Uterus (tissue), 2 donors: Measurements from ENCODE around the gene UBQLN1.

ENCODE experiments used
- CTCF ChIP-seq, 4 experiments: fragments of 200-600 bp in 2 of 4; fragments of 450-650 bp in 2 of 4; sonication (generic) in 2 of 4; IDR thresholded peaks; one replicate each; pipeline ENCODE4 v1.5.1; 2016 to 2019; ENCODE audit warnings: antibody characterized with exemption in 4 of 4, mild to moderate bottlenecking in 2 of 4, moderate library complexity in 1 of 4
- POLR2A ChIP-seq, 2 donors: fragments of 450-650 bp; IDR thresholded peaks; one replicate each; pipeline ENCODE4 v1.6.1; 2016; ENCODE audit warnings: antibody characterized with exemption in 2 of 2, mild to moderate bottlenecking in 1 of 2, moderate library complexity in 1 of 2

GRCh38 chr9:83655433-83655832 is 52.3 kb downstream of the UBQLN1 start:
- TF ChIP-seq CTCF (IDR thresholded peaks at IDR 0.05) (no peak), POLR2A (IDR thresholded peaks at IDR 0.05) (no peak)
